Measurements from ENCODE around the gene APBA2.
"Not testable (repeated sequence)": the region's sequence is repeated elsewhere in the genome, so short reads cannot be mapped to it uniquely, and the experiment has no call there.

The APBA2 gene

GRCh38 chr15:28879551-28879950 lies 6.2 kb upstream of the APBA2 start:
- no peak for DNase-seq

DNA sequence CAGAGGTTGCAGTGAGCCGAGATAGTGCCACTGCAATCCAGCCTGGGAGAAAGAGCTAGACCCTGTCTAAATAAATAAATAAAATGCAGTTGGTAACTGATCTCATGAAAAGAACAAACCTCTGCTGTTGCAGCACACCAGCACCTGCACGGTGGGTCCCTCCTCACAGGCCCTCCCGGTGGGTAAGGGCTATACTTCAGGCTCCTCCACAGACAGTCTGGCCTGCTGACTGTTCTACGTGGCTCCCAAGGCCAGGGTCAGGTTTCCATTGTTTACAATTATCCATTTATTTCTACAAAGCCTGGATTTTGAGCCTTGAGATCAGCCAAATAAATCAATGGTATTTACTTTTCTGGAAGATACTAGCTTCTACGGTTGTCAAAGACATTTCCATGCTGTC lies 5.1 kb upstream of the APBA2 start:
- no peak for DNase-seq

- DNase-seq: no peak
These were observed 4.6 kb upstream of the APBA2 start for GRCh38 chr15:28881170-28881569.

DNA sequence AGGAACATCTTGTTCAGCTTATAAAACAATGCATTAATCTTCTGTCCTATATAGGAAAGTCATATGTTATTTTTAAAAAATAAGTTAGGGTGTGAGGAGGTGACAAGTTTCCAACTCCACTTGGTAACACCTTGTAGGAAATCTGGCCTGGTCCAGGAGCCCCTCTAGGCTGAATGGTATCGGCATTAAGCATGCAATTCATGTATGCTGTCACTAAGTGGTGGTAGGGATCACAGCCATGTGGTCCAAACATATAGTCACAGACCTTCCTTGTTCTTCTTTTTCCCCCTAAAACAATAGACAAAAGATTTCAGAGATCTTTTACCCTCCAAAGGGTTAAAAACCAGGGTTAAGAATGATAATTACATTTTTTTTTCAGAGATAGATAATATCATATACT lies 4.2 kb upstream of the APBA2 start:
- no peak for DNase-seq

DNA sequence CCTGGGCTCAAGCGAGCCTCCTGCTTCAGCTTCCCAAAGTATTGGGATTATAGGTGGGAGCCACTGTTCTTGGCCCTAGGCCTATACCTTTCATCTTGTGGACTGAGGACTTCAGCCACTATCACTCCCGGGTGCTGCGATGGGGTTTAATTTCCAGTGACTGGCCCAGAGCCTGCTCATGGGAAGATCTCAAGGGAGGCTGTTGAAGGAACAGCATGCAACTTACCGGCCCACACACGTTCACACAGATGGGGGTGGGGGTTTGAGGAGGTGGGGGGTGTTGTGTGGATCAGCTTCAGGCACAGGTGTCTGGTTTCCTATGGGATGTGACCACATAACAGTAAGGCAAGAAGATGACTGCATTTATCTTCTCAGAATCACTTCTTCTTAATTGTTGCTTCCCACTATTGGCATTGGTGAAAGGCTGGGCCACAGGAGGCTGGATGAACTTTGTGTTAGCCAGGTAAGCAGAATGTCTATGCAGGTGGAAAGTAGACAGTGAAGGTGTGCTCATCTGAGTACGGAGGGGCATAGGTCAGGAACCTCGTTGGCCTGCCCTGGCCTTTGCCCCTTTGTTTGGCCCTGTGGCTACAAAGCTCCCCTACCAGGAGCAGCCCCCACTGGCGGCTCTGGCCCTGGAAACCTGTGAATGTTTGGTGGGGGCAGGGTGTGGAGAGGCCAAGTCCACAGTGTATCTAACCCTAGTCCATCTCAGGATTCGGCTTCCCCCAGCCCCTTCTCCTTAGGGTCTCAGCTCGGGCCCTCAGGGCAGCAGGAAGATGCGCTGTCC lies 1.4 kb upstream of the APBA2 start:
- no peak for DNase-seq

DNA sequence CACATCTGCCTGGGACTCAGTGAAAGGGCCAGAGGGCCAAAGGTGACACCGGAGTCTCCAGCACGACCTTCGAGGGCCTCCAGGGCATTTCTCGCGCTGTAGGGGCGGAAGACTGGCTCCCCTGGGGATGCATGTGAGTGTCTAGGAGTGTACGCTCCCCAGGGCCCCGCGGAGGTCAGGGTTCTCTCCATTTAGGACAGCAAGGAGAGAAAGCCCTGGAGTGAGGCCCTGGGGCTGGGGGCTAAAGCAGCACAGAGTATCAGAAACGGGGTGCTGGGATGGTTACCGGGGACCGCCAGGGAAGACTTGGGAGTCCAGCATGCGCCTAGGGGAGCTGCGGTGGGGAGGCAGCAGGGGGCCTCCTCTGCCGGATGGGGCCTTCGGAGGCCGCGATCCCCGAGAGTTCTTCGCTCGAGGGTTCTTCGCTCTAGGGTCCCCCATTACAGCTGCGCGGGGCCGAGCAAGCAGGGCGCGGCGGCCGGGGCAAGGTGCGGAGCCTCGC lies 595 bp upstream of the APBA2 start:
- no peak for DNase-seq

DNA sequence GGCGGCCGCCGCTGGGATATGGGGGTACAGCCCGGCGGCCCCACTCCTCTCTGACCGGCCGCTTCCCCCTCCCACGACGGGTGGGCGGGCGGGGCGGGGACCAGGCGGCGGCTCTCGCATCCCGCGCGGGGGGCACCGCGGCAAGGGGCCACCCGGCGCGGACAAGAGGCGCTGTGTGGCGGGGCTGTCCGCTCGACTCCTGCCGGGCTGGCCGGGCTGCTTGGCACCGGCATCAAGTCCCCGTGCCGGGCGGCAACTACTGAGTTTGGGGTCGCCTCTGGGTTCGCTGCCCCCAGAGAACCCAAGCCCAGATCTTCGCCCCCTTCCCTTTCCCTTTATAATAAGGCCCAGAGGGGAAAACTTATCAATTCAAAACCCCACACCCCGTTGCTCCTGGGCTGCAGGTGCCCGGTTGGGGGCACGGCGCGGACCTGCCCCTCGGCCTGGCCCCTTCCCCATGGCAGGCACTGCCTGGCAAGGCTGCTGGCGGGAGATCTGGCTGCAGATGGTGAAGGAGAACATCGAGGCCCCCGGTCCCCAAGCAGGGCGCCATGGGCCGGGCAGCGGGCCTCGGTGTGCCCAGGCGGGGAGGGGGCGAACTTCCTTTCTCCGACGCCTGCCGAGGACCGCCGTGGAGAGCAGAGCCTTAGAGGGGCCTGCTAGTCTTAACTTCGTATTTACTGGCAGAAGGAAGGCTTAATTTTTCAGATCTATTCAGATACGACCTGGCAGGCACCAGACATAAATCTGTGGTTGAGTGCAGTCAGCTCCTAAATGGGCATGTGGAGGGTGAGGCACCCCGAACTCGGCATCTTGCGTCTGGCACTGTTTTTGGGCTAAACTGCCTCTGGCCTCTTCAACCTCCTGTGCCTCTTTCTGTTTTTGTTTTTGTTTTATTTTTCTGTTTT lies 911 bp downstream of the APBA2 start:
- DNase-seq: no peak

DNA sequence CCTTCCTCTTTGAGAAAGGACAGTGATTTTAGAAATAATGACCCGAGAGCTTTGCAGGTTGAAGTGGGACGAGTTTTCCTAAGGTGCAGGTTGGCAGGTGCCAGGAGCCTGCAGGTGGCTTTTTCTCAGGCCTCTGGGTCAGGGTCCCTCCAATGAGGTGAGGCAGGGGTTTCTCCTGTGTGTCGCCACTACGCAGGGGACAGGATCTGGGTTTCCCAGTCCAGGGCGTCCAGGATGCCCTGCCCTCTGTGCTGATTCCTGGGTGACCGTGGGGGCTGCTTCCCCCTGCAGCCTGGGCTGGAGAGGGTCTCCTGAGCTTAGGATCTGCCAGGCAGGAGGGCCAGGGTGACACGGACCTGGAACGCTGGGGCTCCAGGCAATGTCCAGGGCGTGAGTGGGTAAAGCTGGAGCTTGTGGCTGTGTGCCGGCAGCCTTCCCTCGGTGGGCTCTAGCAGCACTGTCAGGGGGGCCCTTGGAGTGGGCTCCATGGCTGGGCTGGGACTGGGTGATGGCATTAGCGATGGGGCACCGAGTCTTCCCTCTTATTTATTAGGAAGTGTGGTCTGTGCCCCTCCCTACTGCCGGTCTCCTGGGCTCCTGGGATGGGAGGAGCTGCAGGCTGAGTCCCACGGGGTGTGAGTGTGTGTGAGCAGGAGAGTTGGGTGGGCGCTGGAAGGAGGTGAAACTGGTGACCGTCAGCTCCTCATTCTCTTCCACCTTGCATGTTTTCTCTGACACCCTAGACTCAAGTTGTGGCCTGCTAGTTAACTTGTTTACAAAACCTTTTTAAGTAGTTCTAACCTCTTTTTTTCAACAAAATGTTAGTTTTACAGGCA lies 1.8 kb downstream of the APBA2 start:
- DNase-seq: no peak

DNA sequence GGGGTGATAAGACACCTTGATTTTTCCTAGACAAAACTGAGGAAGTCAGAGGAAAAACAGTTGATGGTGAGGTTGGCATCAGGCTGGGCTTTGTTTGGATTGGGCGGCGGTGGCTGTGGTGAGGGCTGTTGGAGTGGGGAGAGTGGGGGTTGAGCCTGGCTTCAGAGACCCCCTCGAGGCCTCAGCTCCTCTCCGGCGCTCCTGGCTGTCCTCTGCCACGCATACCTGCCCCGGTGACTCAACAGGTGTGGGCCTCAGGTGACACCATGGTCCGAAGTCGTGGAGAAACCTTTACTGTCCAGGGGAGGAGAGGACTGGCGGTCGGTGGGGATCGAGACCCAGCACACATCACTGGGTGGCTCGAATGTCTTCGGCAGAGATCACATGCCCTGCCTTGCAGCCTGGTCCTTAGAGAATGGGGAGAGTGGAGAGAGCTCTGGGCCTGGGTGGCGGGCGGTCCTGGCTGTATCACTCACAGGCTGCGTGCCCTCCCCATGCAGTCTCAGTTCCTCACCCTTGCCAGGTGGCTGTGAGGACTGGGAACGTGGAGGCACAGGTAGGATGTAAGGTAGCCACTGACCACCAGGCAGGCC lies 2.6 kb downstream of the APBA2 start:
- DNase-seq: no peak

DNA sequence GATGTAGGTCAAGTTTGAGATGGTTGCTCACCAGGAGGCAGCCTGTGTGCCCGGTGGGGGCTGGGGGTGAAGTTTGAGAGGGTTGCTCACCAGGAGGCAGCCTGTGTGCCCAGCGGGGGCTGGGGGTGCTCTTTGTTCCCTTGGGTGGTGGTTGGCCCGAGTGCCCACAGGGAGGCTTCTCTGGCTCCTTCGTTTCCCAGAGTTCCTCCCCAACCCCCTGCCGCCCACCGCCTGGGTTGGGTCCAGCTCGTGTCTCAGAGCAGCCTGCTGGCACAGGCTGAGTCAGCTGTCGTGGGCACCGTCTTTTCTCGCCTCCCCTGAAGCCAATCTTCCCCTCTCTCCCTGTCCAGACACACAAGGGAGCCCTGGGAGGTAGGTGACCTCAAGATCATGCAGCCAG lies 3.1 kb downstream of the APBA2 start:
- DNase-seq: no peak

- DNase-seq: no peak
These were observed 3.6 kb downstream of the APBA2 start for GRCh38 chr15:28889346-28889745.

DNA sequence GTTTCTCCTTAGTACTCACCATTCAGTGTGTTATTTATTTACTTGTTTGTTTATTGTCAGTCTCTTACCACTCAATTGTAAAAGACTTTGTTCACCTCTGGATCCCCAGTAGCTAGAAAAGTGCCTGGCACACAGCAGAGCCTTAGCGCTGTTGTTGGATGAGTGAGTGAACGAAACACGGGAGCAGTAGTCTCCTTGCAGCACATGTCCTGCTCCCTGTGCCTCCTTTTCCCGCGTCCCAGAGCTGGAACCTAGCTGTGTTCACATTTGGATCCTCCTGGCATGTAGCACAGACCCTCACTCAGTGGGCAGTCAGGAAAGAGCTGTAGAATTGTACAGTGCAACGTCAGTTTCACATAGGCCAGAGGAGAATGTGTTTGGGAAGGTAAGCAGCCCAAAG lies 4.1 kb downstream of the APBA2 start:
- DNase-seq: not testable (repeated sequence)

- DNase-seq: not testable (repeated sequence)
These were observed 4.5 kb downstream of the APBA2 start for GRCh38 chr15:28890291-28890690.

- no peak for DNase-seq
These were observed 5.1 kb downstream of the APBA2 start for GRCh38 chr15:28890711-28891495.

DNA sequence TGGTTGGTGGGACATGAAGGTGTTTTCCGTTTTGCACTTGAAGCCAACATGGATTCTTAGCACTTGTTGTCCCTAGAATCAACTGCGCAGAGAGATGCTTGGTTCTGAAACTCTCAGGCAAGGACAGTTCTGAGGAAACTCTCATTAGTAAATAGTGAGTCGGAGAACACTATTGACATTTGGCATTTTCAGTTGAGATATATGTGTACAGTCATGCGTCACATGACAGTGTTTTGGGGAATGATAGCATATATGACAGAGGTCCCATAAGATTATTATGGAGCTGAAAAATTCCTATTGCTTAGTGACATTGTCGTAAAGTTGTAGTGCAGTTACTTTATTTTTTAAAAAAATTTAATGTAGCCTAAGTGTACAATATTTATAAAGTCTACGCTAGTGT lies 5.8 kb downstream of the APBA2 start:
- DNase-seq: no peak

- no peak for DNase-seq
These were observed 7.2 kb downstream of the APBA2 start for GRCh38 chr15:28892789-28893610.

DNA sequence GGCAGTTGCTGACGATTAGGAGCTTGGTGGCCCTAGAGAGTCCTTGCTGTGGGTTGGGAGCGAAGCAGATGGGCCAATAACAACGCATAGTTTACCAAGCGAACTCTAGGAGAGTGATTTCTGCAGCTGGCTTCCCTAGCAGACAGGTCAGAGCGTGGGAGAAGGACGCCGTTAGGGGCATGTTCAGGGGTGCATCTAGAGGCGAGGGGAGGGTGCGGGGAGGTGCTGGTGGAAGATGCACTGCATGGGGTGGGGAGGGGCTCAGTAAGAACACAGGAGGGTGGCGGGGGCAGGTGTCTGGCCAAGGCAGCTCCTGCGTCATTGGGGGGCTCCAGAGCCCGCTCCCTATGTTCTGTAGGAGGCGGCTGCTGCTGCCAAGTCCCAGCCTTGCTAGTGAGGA lies 8.9 kb downstream of the APBA2 start:
- no peak for DNase-seq

GRCh38 chr15:28895146-28895545 lies 9.4 kb downstream of the APBA2 start:
- DNase-seq: no peak

DNA sequence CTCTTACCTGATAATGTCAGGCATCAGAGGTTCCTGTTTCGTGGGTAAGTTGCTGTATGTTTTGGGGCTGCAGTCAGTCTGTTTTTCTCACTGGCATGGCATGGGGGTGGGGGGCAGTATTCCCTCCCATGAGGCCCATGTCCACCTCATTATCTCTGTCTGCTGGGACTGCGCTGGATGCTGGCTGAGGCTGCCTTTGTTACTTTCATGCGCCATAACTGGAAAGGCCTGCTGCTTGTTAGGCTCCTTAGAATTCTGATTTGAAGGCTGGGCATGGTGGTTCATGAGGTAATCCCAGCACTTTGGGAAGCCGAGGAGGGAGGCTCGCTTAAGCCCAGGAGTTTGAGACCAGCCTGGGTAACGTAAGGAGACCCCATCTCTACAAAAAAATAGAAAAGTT lies 9.8 kb downstream of the APBA2 start:
- DNase-seq: no peak

DNA sequence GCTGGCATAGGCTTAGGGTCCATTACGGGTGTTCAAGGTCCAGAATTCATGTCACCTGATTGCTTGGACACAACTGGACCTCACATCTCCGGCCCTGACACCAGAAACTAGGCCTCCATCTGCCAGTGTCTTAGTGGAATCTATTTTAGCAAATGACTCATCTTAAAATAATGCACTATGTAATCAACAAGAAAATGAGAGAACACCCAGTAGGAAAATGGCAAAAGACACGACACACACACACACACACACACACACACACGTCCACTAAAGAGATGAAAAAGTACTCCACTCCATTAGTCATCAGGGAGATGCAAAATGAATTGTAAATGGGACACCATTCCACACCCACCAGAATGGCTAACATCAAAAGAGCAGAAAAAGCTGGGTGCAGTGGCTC lies 11.2 kb downstream of the APBA2 start:
- DNase-seq: no peak
